ENCODE results near the gene AIP.
"Not testable (repeated sequence)": the region's sequence is repeated elsewhere in the genome, so short reads cannot be mapped to it uniquely, and the experiment has no call there.

AIP gene

GRCh38 chr11:67449116-67449844 is 33.5 kb upstream of the AIP start:
- DNase-seq: no peak

- no peak for DNase-seq
Measured at GRCh38 chr11:67450796-67451657, 31.8 kb upstream of the AIP start.

- DNase-seq: no peak
Measured at GRCh38 chr11:67451658-67451976, 31.2 kb upstream of the AIP start.

GRCh38 chr11:67452141-67452952 is 30.5 kb upstream of the AIP start, which contains the start of gene GPR152:
Gene GPR152 (minus strand): TSS chr11:67452729. CDS start chr11:67452724, 5 bp downstream.
- no peak for DNase-seq

- no peak for DNase-seq
Measured at GRCh38 chr11:67453816-67454732, 28.8 kb upstream of the AIP start.

- DNase-seq: no peak
Measured at GRCh38 chr11:67455054-67455453, 27.8 kb upstream of the AIP start, which contains the start of gene CABP4. Gene CABP4 (plus strand): TSS chr11:67455354. CDS start chr11:67455424, 70 bp downstream.

- DNase-seq: no peak
Measured at GRCh38 chr11:67456068-67456705, 26.6 kb upstream of the AIP start.

GRCh38 chr11:67457453-67457852 is 25.4 kb upstream of the AIP start:
- DNase-seq: no peak

- no peak for DNase-seq
Measured at GRCh38 chr11:67458266-67458665, 24.6 kb upstream of the AIP start.

- DNase-seq: no peak
Measured at GRCh38 chr11:67463186-67463585, 19.6 kb upstream of the AIP start.

GRCh38 chr11:67463680-67464410 is 19.0 kb upstream of the AIP start:
- DNase-seq: no peak

- DNase-seq: peak; percentile 91
Measured at GRCh38 chr11:67464411-67465188, 18.2 kb upstream of the AIP start.

- DNase-seq: no peak
Measured at GRCh38 chr11:67465189-67465510, 17.7 kb upstream of the AIP start.

- not testable (repeated sequence) for DNase-seq
Measured at GRCh38 chr11:67465530-67465929, 17.3 kb upstream of the AIP start.

GRCh38 chr11:67466367-67466766 is 16.5 kb upstream of the AIP start:
- DNase-seq: no peak

- no peak for DNase-seq
Measured at GRCh38 chr11:67466962-67467771, 15.7 kb upstream of the AIP start.

GRCh38 chr11:67468056-67468455 is 14.8 kb upstream of the AIP start:
- DNase-seq: no peak

GRCh38 chr11:67468456-67468758 is 14.4 kb upstream of the AIP start:
- DNase-seq: no peak

GRCh38 chr11:67468759-67469507 is 13.9 kb upstream of the AIP start, which contains the start of gene TMEM134:
Gene TMEM134 (minus strand): TSS chr11:67469251. CDS start chr11:67469192, 59 bp downstream.
- DNase-seq: peak; percentile 91

Data from activated CD4-positive, alpha-beta T cell treated with anti-CD3 and anti-CD28 coated beads, Interleukin-2, amount 50 U/mL, for 1 hour (primary cell).